Activated T-helper 1 cell treated with anti-CD3 and anti-CD28 coated beads, Interleukin-12 subunit alpha, Interleukin-12 subunit beta, Interleukin-2, Interleukin-4 antibody, amounts not matched to agents 30 ng/mL and 10 ng/mL and 1 ng/mL, durations not matched to agents 14 hours and 24 hours and 36 hours (primary cell): ENCODE results near the gene CNGA3. TPM values are rescaled to one million over a fixed set of nuclear protein-coding genes. Genes with fewer than 3 reads are reported as not detected.

ENCODE experiments used
- DNase-seq: peaks from one replicate; pipeline ENCODE4 v3.0.0; 2021; ENCODE audit warnings: low spot score
- H3K27ac Mint-ChIP-seq: one replicate; pipeline ENCODE4 v1.8.0; 2021; ENCODE audit warnings: mild to moderate bottlenecking, mixed read lengths
- H3K27me3 Mint-ChIP-seq: one replicate; pipeline ENCODE4 v1.8.0; 2022; ENCODE audit warnings: mild to moderate bottlenecking, moderate library complexity, mixed read lengths; ENCODE audit not compliant: insufficient read depth
- H3K36me3 Mint-ChIP-seq: one replicate; pipeline ENCODE4 v1.8.0; 2021; ENCODE audit warnings: low read depth, mixed read lengths
- H3K4me1 Mint-ChIP-seq: one replicate; pipeline ENCODE4 v1.8.0; 2021; ENCODE audit warnings: low read depth, mixed read lengths
- H3K4me3 Mint-ChIP-seq: one replicate; pipeline ENCODE4 v1.8.0; 2021; ENCODE audit warnings: mild to moderate bottlenecking, moderate library complexity, mixed read lengths
- H3K9me3 Mint-ChIP-seq: one replicate; pipeline ENCODE4 v1.8.0; 2021; ENCODE audit warnings: mixed read lengths
- intact Hi-C: fragments of 100-400 bp; cut with micrococcal nuclease; formaldehyde crosslinking; loops from one replicate; pipeline ENCODE4 v1.15.1; 2024
- total RNA-seq: library from RNA; stranded (reverse); gene quantifications from 2 replicates; pipeline ENCODE4 v1.2.3, GENCODE V29; 2022

The CNGA3 gene
- total RNA-seq, 1 donor from 2014 or later, result not detected

DNA sequence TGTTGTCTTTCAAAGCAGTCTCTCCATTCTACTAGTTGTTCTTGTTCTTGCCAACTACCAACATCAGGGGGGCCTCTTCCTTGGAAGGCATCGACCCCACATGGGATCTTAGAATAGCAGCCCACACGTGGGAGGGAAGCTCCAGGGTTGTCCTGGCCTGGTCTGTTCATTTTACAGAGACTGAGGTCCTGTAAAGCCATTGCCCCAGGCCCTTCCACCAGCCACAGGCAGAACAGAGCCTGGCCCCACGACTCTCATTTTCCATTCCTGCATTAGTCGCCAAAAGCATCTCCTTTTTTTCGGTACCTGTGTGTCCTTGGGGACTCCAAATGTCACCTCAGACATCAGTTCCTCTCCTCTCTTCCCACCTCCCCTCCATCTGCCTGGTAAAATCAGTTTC is 28.0 kb downstream of the CNGA3 start:
- no peaks in the 10 kb centered on the region for H3K36me3 Mint-ChIP-seq
- DNase-seq, result no peak
- no peak overlapping the region for H3K27ac Mint-ChIP-seq
- intact Hi-C loops, result no loop called here
- H3K4me1 Mint-ChIP-seq, result no peaks in the 10 kb centered on the region
- H3K4me3 Mint-ChIP-seq, result no peak overlapping the region
- no peaks in the 10 kb centered on the region for H3K9me3 Mint-ChIP-seq
- H3K27me3 Mint-ChIP-seq, result peaks cover 11% of the 10 kb centered on the region

DNA sequence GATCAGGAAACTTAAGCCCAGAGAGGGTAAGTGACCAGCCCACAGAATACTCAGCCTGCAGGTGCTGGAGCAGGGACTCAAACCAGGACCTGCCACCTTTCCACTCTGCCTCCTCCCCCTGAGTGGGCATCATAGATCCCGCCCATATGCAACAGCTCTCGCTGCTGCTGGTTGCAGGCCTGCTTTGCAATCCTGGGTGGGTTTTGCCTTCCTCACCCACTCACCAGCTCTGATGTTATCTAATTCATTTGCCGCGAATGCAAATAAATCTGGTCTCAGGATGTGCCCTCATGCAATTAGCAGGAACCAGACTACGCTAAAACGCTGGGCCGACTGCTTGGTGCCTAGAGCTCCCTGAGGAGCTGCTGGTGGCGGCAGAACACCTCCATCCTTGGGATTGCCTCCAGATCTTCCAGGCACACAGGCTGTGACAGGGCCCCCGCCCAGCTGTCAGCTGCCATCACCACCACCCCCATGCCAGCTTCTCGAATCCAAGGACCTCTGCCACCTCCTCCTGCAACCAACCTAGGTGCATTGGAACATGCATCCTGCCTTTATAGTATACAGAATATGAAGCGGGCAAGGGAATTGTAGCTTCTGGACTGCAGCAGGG is 28.8 kb downstream of the CNGA3 start:
- Mint-ChIP-seq H3K4me3 (no peak overlapping the region), H3K27ac (no peak overlapping the region), H3K27me3 (peaks cover 15% of the 10 kb centered on the region), H3K9me3 (no peaks in the 10 kb centered on the region), H3K4me1 (no peaks in the 10 kb centered on the region), H3K36me3 (no peaks in the 10 kb centered on the region)
- intact Hi-C loops, result no loop called here
- DNase-seq, result no peak

DNA sequence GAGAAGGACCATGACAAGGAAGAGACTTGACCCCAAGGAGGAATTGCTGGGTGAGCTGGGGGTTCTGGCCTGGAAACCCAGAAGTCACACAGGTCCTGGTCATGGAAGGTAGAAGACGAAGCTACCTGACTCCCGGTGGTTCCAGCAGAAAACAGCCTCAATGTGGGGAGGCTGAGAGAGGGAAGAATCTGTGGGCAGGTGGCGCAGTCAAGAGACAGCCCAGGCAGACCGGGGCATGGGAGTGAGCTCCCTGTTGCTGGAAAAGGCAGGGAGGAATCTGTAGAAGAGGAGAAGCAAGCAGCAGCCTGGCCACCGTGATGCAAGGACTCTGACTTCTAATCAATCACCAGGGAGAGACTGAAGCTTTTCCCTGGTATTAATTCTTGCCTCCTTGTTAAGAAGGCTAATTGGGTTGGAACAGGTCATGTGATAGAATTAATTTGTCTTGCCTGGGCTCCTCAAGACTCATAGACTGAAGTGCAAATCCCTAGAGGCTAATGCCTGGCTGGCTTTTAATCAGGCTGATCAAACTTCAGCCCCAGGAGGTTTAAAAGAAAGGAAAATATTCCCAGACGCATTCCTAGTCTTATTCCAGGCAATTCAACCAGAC is 30.1 kb downstream of the CNGA3 start:
- Mint-ChIP-seq H3K9me3 (no peaks in the 10 kb centered on the region), H3K4me3 (no peak overlapping the region), H3K27me3 (peaks cover 15% of the 10 kb centered on the region), H3K27ac (no peak overlapping the region), H3K36me3 (no peaks in the 10 kb centered on the region), H3K4me1 (no peaks in the 10 kb centered on the region)
- DNase-seq, result no peak
- intact Hi-C loops, result no loop called here

DNA sequence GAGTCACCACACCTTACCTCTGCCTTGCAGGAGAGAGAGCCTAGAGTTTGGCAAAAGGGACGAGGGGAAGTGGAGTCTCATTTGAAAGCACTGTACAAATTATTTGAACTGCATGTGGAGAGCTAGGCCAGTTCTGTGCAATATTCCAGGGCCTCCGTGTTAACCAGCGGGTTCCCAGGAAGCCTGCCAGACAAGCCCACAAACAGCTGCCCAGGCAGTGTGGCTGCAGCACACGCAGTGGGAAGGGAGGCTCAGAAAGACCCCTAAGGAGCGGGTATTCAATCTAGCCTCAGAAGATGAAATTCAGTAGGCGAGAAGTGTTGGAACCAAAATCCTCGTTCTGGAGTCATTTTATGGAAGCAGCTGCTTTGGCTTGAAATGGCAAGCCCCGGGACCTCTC is 30.7 kb downstream of the CNGA3 start:
- no peaks in the 10 kb centered on the region for H3K36me3 Mint-ChIP-seq
- no peak for DNase-seq

DNA sequence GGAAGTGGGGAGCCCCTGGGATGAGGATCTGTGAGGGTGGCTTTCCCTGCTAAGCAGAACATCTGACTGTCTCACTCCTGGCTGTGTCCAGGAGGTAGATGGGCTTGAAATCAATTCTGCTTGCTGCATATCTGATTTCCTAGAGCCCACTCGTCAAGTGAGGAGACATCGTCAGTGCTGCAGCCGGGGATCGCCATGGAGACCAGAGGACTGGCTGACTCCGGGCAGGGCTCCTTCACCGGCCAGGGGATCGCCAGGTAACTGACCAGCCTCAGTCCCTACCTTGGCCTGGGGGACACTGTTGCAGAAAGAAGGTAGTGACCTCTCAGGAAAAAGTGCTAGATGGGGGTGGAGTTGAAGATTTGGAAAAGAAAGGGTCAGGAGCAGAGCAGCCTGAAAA is 31.3 kb downstream of the CNGA3 start:
- Mint-ChIP-seq H3K27ac (no peak overlapping the region), H3K27me3 (peaks cover 13% of the 10 kb centered on the region), H3K36me3 (no peaks in the 10 kb centered on the region), H3K9me3 (no peaks in the 10 kb centered on the region), H3K4me1 (no peaks in the 10 kb centered on the region), H3K4me3 (no peak overlapping the region)
- intact Hi-C loops, result no loop called here
- DNase-seq, result no peak

More for the DNA sequence above, 30.7 kb downstream of the CNGA3 start:
- Mint-ChIP-seq H3K4me3 (no peak overlapping the region), H3K9me3 (no peaks in the 10 kb centered on the region), H3K4me1 (no peaks in the 10 kb centered on the region), H3K27me3 (peaks cover 15% of the 10 kb centered on the region), H3K27ac (no peak overlapping the region)
- intact Hi-C loops, result no loop called here

DNA sequence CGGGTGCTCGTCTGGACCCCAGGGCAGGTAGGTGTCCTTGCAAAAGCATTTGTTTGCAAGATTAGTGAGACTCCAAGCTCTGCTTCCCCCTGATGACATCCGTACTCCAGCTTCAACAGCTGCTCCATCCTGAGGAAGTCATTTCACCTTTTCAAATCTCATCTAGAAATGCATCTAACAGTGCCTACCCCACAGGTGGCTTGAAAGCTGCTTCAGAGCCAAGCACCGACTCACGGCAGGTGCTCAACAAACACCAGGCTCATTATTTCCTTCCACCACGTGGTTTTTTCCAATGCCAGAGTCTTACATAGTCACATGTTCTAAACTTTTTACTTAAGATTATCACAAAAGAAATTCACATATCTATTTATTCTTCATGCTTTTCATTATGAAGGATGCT is 31.9 kb downstream of the CNGA3 start:
- no peaks in the 10 kb centered on the region for H3K36me3 Mint-ChIP-seq
- intact Hi-C loops, result no loop called here
- H3K4me3 Mint-ChIP-seq, result no peak overlapping the region
- H3K27ac Mint-ChIP-seq, result no peak overlapping the region
- H3K9me3 Mint-ChIP-seq, result no peaks in the 10 kb centered on the region
- DNase-seq, result no peak
- H3K4me1 Mint-ChIP-seq, result no peaks in the 10 kb centered on the region
- H3K27me3 Mint-ChIP-seq, result peaks cover 13% of the 10 kb centered on the region

DNA sequence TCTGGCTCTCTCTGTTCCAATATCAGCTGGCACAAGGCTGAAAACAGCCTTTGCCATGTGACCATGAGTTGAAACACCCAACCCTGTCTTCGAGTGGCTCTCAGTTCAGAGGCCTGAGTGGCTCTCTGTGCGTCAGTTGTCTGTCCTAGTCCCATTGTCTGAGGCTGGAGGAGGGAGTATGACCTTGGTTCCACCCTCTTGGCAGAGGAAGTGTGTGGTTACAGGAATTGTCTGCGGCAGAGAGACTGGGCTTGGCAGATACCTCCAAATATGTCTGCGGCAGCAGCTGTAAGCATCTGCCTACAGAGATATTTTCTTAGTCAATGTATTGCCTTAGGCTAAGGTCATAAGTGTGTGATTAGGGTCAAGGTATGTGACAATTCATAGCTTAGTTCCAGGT is 32.6 kb downstream of the CNGA3 start:
- intact Hi-C loops, result no loop called here
- H3K4me3 Mint-ChIP-seq, result no peak overlapping the region
- no peaks in the 10 kb centered on the region for H3K9me3 Mint-ChIP-seq
- no peaks in the 10 kb centered on the region for H3K4me1 Mint-ChIP-seq
- peaks cover 13% of the 10 kb centered on the region for H3K27me3 Mint-ChIP-seq
- DNase-seq, result no peak
- H3K36me3 Mint-ChIP-seq, result no peaks in the 10 kb centered on the region
- H3K27ac Mint-ChIP-seq, result no peak overlapping the region

DNA sequence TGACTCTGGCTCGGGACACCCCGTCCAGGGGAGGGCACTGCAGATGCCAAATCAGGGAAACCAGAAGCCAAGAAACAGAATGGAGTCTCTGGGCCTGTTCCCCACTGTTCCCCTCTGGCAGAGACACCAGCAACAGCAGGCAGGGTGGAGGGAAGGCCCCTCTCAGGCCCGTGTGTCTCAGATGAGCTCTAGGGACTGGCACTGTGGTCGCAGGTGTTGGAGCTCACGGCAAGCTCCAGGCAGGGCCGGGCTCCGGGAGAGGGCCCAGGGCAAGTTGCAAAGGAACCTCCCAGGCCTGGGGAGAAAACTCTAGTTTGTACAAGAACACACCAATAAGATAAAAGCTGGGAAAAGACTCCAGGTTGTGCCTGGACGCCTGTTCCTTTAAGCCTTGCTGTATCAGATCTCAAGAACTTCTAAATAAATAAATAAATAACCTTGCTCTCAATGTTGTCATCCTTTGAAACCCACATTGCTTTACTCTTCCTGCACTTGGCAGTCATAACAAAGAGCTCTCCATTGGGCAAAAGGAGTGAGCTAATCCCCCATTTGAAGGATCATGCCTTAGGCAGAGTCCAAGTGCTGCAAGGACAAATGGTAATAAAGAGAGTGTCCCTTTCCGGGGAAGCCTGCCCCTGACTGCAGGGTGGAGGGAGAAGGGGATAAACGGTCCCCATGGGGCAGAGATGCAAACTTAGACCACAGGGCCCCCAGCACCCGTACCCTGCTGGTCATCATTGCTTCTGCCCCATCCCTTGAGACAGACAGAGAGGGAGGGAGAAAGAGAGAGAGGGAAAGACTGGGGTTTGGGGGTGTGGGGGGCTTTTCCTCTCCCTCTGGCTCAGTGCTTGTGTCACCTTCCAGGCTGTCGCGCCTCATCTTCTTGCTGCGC is 33.3 kb downstream of the CNGA3 start:
- Mint-ChIP-seq H3K4me3 (no peak overlapping the region), H3K27ac (no peak overlapping the region), H3K36me3 (no peaks in the 10 kb centered on the region)

DNA sequence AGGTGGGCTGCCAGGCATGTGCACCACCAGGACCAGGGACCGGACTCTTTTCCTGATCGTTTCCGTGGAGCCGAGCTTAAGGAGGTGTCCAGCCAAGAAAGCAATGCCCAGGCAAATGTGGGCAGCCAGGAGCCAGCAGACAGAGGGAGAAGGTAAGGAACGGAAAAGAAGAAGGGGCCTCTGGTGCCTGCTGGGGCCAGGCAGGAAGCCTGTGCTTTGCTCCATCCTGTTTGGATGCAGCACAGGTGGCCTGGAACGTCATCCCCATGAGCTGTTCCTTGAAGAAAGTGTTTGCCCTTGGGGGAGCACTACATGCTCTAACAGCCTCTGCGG is 33.9 kb downstream of the CNGA3 start:
- Mint-ChIP-seq H3K4me3 (no peak overlapping the region), H3K27ac (no peak overlapping the region), H3K4me1 (no peaks in the 10 kb centered on the region), H3K9me3 (no peaks in the 10 kb centered on the region), H3K27me3 (peaks cover 11% of the 10 kb centered on the region), H3K36me3 (no peaks in the 10 kb centered on the region)
- DNase-seq, result no peak
- intact Hi-C loops, result no loop called here

More for the DNA sequence above, 33.3 kb downstream of the CNGA3 start:
- intact Hi-C loops, result no loop called here
- H3K9me3 Mint-ChIP-seq, result no peaks in the 10 kb centered on the region
- no peaks in the 10 kb centered on the region for H3K4me1 Mint-ChIP-seq
- DNase-seq, result no peak
- H3K27me3 Mint-ChIP-seq, result peaks cover 11% of the 10 kb centered on the region

DNA sequence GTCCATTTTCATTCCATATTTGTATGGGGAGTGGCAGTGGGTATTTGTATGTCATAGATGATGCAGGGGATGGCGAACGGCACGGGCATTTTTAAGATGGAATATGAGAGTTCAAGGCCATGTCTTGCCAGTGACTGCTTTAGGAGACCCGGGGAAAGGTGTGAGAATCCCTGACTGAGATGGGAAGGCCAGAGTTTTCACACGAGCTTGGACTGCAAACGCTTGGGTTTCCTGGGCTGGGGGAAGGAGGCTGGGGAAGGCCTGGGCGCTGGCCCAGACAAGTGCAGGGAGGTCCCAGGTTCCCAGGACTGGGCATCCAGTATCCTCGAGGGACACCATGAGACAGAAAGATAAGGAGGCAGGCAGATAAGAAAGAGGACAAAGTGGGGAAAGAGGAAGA is 35.2 kb downstream of the CNGA3 start:
- no peaks in the 10 kb centered on the region for H3K9me3 Mint-ChIP-seq
- no peaks in the 10 kb centered on the region for H3K4me1 Mint-ChIP-seq
- intact Hi-C loops, result no loop called here
- no peaks in the 10 kb centered on the region for H3K36me3 Mint-ChIP-seq
- DNase-seq, result no peak
- H3K27me3 Mint-ChIP-seq, result peaks cover 9% of the 10 kb centered on the region
- H3K4me3 Mint-ChIP-seq, result no peak overlapping the region
- no peak overlapping the region for H3K27ac Mint-ChIP-seq

DNA sequence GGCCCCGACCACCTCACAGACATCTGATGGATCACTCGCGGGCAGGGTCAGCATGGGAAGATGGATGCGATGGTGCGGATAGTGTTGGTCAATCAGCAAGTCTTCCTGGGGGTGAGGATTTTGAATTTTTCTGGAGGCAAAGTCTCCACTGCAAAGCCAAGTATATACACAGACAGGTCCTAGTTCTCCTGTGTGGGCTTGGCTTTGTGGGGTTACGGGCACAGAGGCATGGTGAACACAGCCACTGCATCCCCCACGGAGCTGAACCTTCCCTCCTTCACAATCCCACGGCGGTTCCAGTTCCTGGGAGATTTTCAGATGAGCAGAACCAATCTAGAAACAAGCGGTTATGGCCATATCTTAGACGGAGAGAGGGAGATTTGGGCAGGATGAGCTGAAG is 35.8 kb downstream of the CNGA3 start:
- DNase-seq, result no peak
- no peaks in the 10 kb centered on the region for H3K36me3 Mint-ChIP-seq
- intact Hi-C loops, result no loop called here
- no peak overlapping the region for H3K27ac Mint-ChIP-seq
- peaks cover 9% of the 10 kb centered on the region for H3K27me3 Mint-ChIP-seq
- H3K4me1 Mint-ChIP-seq, result no peaks in the 10 kb centered on the region
- no peaks in the 10 kb centered on the region for H3K9me3 Mint-ChIP-seq
- no peak overlapping the region for H3K4me3 Mint-ChIP-seq

DNA sequence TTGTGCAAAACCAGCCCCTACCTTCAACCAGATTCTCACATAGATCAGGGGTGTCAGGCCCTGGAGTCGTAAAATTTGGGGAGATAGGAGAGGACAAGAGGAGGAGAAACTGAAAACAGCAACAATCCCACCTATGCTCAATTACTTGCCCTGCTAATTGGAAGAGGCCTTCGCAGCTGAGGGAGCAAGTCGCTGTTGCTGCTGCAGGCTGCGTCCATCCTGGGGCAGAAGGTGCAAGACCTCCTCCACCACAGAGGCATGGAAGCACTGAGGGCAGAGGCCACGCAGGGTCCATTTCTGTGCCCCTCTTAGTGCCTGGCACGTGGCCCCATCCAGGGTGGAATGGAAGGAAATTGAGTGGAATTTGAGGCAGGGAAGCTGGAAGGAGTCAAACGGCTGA is 36.5 kb downstream of the CNGA3 start:
- Mint-ChIP-seq H3K27ac (no peak overlapping the region), H3K4me3 (no peak overlapping the region), H3K27me3 (peaks cover 9% of the 10 kb centered on the region), H3K36me3 (no peaks in the 10 kb centered on the region), H3K4me1 (no peaks in the 10 kb centered on the region), H3K9me3 (no peaks in the 10 kb centered on the region)
- DNase-seq, result no peak
- intact Hi-C loops, result no loop called here

DNA sequence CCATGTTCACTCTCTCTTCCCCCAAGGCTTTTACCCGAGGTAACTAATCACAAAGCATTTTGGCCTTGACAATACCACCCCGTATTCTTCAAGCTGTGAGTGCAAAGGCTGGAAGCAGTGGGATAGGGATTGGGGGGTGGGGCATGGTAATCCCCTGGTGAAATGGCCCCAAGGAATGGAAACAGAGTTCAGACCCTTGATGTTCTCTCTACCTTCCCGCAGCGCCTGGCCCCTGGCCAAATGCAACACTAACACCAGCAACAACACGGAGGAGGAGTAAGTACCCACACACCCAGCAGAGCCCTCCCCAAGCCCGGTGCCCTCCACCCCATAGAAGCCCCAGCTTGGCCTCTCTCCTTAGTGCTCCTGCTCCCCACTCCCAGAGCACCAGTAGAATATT is 36.9 kb downstream of the CNGA3 start:
- no peak for DNase-seq
- Mint-ChIP-seq H3K9me3 (no peaks in the 10 kb centered on the region), H3K36me3 (no peaks in the 10 kb centered on the region), H3K27me3 (peaks cover 9% of the 10 kb centered on the region), H3K4me3 (no peak overlapping the region), H3K4me1 (no peaks in the 10 kb centered on the region), H3K27ac (no peak overlapping the region)
- intact Hi-C loops, result no loop called here
